GM18519 (cell line): ENCODE measurements around the gene ACTL10.
A peak's percentile ranks its signal among the peaks of the same experiment; 100 is the strongest.
"Not testable (repeated sequence)": the region's sequence is repeated elsewhere in the genome, so short reads cannot be mapped to it uniquely, and the experiment has no call there.

Experiments
- ATAC-seq: cut with Tn5 transposase; IDR thresholded peaks from one replicate; pipeline ENCODE4 v1.9.1; 2021; ENCODE audit warnings: mild to moderate bottlenecking, moderate library complexity; ENCODE audit not compliant: unreplicated experiment, low FRiP score

The ACTL10 gene

DNA sequence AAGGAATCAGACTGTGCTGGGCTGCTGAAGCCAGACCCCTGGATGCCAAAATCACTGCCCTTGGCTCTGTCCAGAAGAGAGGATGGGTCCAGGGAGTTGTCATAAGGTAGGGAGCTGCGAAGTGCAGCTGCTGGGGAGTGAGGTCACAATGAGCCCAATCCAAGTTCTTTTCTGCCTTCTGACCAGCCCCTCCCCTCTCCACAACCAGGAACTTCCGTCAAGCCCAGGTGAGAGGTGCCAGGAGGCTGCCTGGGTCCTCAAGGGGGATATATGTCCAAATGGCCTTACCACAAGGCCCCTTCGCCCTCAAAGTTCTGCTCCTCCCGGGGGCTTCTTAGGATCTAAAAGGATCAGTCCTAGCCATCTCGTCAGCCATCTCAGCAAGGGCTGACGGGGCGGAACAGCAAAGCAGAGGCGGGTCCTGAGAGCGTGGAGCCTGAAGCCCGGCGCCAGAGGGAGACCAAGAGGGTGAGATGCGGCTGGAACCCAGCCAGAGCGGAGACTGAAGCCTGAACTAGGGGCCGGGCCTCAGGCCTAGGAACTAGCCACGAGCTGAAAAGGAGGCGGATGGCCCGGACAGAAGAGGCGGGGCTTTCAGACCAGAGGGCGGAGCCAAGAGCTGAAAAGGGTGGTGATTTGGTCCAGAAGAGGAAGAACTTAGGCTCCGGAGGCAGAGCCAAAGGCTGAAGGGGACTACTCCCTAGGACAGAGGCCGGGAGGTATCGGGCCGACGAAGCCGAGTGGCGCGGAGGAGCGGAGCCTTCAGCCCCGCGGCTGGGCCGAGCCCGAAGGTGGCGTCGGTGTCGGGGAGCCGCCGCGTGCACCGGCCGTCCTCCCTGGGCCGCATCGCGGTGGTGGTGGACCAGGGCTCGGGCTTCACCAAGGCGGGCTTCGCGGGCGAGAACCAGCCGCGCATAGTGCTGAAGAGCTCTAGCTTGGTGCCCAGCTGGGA lies at the start of gene ACTL10:
Gene ACTL10 (plus strand): TSS at position 651 of the 952 bp plus-strand sequence. CDS start 555 bp downstream, outside the sequence.
- ATAC-seq: peak; percentile 53

DNA sequence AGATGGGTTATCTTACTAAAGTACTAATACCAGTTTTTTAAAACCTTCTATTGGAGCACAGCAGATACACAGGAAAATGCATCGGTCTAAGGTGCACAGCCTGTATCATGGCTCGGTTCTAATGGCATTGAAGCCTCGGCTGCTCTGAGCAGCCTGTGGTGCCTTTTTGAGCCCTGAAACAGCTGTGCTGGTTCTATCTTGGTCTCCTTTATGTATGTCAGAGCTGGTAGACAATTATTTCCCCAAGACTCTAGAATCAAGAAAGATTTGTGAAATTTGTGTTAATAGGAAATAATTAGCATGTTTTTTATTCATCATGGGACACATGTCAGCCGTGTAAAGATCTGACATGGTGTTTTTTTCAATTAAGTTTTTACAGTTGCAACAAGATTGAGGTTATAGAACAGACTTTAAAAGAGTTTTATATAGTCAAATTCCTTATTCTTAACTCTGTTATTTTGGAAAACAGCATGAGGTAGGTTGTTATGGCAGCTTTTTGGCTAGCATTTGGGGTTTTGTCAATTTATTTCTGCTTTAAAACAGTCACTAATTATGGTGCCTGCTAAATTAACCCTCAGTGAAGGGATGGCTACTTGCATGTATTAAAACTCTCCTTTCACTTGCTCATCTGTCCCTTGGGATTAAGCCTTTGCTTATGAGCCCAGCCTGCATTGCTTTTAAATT lies 44.9 kb upstream of the ACTL10 start:
- ATAC-seq: no peak

DNA sequence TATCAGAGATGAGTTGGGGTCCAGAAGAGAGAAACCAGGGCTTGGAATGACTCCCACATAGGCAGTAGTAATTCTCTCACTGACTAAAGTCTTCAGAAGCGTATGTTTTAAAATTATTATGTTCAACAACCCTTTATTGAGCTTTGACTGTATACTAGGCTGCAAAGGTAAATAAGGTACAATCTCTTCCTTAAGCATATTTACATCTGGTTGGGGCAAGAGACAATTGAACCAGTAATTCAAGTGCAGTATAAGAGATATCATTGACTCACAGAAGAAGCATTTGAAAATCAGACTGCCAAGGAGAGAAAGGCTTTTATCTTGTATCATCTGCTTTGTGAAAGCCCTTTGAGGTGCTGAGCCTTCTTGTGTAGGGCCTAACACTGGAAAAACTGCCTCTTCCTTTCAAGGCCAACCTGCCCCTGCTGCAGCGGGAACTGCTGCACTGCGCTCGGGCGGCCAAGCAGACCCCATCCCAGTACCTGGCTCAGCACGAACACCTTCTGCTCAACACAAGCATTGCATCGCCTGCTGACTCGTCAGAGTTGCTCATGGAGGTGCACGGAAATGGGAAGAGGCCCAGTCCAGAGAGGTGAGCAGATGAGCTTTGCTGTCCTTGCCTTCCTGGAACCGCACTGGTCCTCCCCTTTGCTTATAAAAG lies 43.9 kb upstream of the ACTL10 start:
- ATAC-seq: no peak

DNA sequence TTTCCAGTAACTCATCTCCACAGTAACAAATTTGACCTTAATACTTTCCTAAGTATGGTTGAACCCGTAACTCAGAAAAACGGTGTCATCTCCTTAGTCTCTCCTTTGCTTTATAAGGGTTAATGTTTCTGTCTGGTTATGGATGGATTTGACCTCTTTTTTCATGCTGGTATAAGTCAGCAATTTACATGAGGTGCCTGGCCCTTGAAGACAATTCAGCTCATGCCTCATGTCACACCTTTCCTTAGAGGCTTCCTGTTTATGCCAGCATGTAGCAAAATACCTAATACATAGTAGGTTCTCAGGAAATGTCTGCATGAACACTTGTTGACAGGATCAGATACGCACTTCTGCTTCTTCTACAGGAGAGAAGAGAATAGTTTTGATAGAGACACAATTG lies 42.3 kb upstream of the ACTL10 start:
- no peak for ATAC-seq

DNA sequence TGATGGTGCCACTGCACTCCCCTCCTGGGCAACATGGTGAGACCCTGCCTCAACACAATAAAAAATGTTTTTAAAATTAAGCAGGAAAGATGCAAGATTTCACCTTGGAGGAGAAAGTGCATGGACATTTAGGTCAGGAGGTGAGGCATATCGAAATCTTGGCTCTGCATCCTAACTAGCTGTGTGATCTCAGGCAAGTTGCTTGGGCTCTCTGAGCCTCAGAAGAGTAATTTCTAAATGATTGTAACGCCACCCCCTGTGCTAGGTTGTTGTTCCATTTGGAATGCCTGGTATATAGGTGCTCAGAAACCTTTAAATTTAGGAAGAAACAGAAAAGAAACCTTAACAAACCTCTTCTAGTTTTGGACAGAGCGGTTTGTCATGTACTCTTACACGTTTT lies 40.6 kb upstream of the ACTL10 start:
- no peak for ATAC-seq

DNA sequence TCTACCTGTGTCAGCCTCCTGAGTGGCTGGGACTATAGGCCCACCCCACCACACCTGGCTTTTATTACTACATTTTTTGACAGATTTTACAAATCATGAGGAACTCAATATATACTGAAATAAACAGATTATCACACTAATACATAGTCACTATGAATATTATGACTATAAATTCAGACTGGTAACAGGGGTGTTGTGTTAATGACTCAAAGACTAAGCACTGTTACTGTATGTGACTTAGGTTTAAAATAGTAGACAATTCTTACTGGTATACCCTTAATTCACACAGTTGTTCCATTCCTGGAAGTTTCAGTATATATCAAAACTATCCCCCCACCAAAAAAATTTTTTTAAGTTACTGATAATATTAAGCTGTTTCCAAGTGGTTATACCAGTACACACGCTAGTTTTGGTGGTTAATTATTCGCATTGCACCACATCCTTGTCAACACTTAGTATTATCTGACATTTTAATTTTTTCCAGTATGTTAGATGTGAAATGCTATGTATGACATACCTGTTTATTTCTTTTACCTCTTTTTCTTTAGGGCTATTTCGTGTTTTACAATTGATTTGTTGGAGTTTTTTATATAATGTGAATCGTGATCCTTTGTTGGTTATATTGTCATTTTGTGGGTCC lies 39.0 kb upstream of the ACTL10 start:
- no peak for ATAC-seq

DNA sequence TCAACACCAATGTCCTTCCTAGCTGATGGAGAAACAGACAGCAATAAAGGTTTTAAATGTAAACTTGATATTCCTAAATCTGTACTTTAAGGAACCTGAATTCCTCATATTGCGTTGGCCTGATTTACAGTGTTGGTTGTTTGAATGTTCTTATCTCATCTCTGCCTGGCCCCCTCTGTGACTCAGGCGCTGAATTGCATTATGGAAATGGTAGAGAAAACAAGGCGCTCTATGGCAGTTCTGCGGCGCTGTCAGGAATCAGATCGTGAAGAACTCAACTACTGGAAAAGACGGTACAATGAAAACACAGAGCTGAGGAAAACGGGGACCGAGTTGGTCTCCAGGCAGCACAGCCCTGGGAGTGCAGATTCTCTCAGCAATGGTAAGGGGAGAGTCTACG lies 37.2 kb upstream of the ACTL10 start:
- ATAC-seq: no peak

DNA sequence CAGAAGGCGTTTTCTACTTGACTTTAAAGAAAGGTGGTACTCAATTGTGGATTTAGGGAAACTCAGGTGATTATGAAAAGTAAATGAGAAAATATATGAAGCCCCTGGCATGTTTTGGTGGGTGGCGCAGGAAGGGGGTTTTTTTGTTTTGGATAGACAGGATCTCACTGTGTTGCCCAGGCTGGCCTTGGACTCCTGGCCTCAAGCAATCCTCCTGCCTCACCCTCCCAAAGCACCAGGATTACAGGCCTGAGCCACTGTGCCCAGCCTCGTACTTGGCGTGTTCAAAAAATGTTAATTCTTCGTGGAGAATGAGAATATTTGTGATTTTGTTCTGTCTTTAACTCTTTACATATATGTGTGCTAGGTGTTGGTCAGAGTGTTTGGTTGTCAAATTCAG lies 36.8 kb upstream of the ACTL10 start:
- no peak for ATAC-seq

DNA sequence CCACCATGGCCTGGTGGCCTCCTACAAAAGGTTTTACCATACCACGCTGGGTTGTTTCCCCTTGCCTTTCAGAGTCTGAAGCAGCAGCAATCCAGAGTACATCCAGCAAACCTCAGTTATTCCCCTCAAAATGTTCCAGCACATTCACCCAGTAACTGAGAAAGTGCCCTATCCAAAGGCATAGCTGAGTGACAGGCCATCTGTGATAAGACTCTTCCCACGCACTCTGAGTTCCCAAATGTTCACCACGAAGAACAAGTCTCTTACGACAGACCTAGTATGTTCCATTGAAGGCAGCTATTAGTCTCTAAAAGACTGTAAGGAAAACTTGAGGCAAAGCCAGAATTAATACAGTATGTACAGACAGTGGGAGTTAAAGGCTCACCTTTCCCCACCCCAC lies 36.2 kb upstream of the ACTL10 start:
- no peak for ATAC-seq

DNA sequence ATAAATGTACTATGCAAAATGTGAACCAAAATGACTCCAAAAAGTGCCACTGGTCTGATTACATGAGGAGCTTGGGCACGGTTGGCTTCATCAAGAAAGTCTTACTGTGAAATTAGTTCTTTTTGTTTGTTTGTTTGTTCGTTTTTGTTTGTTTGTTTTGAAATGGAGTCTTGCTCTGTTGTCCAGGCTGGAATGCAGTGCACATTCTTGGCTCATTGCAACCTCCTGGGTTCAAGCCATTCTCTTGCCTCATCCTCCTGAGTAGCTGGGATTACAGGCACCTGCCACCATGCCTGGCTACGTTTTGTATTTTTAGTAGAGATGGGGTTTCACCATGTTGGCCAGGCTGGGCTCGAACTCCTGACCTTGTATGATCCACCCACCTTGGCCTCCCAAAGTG lies 34.8 kb upstream of the ACTL10 start:
- ATAC-seq: not testable (repeated sequence)

DNA sequence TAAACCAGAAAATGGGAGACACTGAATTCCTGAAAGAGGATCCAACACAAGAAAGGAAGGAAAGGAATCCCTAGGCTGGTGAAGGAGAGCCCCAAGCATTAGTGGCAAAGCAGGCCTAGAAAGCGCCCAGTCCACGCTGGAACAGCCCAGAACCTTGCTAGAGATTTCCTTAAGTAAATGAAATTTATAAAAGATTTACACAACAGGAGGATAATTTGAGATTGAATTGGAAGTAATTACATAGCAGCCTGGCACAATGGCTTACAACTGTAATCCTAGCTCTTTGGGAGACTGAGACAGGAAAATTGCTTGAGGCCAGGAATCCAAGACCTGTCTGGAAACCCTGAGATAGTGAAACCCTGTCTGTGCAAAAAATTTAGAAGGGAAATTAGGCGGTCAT lies 31.4 kb upstream of the ACTL10 start:
- ATAC-seq: no peak

DNA sequence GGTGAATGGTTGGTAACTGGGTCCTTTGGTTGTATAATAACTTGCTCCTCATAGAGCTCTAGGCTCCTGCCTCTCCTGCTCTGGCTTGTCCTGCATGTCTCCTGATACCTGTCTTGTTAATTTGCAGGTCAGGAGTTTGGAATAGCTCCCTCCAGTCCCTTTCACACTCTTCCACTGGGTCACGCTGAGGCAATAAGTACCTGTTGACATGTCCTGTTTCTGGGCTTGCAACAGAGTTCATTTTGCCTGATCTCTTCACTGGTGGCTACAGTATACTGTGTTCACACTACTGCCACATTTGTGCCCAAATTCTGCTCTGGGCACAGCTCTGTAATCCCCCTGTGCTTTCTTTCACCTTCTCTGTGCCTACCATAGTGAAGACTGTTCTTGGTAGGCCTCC lies 30.0 kb upstream of the ACTL10 start:
- no peak for ATAC-seq

DNA sequence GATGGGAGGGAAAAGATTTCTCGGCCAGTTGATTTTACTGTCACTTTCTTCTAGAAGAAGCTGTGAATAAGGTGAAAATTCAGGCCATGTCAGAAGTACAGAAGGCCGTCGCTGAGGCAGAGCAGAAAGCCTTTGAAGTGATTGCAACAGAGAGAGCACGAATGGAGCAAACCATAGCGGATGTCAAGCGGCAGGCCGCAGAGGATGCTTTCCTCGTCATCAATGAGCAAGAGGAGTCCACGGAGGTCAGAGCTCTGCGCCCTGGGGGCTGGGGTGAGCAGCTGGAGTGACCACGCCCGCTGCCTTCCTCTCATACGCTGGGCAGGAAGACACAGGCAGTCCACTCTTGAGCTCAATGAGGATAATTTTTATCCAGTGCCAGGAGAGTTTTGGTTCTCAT lies 26.5 kb upstream of the ACTL10 start:
- ATAC-seq: no peak

DNA sequence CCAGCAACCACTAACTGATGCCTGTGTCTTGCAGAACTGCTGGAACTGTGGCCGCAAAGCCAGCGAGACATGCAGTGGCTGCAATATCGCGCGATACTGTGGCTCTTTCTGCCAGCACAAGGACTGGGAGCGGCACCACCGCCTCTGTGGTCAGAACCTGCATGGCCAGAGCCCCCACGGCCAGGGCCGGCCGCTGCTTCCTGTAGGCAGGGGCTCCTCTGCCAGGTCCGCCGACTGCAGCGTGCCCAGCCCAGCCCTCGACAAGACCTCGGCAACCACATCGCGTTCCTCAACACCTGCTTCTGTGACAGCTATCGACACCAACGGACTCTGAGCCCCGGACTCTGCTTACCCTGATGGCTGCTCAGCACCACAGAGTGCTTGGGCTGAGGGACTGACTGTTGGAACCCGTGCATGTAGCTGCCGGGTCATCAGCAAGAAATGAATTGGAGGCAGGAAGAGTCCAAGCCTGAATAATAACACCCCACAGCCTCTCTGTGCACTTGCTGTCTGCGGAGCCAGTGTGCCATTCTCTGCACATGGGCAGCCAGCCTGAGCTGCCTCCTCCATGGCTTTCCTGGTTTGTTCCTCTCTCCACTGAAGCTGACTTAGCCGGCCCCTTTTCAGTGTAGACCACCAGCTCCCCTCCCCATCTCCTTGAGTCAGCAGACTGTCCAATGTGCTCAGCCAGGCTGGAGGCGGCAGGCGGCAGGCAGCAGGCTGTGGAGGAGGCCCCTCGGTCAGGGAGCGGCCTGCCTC lies 22.3 kb upstream of the ACTL10 start:
- ATAC-seq: no peak

DNA sequence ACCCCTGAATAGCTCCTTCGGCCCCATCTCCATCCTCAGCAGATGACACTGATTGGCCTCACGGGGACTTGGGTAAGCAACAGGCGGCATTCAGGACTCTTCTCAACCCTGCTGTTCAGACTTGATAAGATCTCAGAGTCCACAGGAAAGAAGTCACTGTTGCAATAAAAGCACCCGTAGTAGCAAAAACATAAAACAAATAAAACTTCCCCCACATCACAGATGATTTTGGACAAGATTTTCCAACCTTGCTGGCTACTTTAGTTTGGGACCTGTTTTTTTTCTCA lies 21.7 kb upstream of the ACTL10 start:
- no peak for ATAC-seq

DNA sequence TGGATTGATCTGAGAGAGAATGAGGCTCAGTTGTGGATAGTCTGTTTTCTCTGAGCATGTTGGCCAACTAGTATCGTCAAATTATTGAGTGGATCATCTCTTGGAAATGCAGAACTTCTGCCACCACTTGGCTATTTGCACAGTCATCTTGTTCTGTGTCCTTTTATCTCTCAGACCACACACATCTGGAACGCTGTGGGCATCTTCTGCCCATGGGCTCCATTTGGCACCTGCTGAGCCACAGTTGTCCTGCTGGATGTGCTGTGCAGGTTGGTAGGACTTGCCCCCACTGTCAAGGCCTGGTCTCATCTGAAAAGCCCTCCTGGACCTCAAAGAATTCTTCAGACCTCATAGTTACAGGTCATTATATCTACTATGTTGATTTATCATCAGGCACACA lies 21.3 kb upstream of the ACTL10 start:
- no peak for ATAC-seq

DNA sequence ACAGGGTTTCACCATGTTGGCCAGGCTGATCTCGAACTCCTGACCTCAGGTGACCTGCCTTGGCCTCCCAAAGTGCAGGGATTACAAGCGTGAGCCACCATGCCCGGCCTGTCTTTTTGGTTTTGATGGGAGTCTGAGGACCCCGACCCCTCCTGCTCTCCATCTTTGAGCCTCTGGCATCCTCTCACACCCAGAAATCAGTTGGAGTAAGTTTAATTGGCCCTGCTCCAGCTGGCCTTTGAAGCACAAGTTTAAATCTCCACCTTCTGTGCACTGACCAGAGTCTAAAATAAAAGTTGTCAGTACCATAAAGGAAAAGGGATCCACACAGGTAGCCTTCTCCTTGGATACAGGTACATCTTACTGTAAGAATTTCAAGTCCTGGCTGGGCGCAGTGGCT lies 20.6 kb upstream of the ACTL10 start:
- ATAC-seq: no peak

DNA sequence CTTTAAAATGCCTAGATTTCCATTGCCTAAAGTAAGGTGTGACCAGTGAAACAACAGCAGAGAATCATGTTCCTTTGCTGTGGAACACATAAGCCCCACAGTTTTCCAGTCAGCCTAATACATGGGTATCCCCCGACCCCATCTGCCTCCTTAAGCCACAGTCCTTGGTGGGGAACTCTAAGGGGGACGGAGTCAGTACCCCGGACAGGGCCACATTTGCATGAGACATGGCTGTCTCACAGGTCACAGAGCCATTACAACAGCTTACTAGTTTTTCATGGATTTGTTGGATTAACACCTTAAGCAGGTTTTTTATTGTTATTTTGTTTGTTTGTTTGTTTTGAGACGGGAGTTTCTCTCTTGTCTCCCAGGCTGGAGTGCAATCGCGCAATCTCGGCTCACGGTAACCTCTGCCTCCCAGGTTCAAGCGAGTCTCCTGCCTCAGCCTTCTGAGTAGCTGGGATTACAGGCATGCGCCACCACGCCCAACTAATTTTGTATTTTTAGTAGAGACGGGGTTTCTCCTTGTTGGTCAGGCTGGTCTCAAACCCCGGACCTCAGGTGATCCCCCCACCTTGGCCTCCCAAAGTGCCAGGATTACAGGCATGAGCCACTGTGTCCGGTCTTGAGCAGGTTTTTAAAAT lies 19.7 kb upstream of the ACTL10 start:
- not testable (repeated sequence) for ATAC-seq

DNA sequence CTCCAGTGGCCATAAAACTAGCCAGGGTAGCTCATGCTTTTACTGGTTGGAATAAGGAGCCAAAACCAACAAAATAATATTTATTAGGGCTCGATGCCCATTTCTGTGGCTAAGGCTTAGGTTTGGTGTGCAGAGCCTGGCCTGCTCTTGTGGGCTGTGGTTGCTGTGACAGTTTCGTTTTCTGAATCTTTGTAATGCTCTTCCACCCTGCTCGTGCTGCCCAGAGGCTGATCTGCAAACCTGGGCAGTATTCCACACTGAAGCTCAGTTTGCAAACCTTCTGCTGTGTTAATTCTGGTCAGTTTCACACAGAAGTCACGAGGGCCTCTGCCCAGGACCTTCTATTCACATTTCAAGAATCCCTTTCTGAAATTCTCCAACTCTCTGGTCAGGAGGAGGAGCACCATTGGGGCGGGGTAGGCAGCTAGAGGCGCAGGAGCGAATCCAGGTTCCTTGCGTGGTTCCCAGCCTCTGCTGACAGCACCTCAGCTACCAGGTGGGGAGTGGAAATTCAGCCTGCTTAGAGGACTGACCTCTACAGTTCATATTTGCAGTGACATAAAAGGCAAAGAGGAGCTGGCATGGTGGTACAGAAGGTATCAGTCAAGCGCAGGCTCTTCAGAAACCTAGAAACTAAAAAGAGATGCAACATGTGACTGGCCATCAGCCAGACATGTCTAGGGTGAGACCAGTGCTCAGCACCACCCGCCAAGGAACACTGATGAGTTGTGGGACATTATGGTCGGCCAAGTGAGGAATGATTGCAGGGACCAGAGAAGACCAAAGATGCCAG lies 18.9 kb upstream of the ACTL10 start:
- ATAC-seq: no peak
